Measurements from ENCODE around the gene MYO1A.

DNA sequence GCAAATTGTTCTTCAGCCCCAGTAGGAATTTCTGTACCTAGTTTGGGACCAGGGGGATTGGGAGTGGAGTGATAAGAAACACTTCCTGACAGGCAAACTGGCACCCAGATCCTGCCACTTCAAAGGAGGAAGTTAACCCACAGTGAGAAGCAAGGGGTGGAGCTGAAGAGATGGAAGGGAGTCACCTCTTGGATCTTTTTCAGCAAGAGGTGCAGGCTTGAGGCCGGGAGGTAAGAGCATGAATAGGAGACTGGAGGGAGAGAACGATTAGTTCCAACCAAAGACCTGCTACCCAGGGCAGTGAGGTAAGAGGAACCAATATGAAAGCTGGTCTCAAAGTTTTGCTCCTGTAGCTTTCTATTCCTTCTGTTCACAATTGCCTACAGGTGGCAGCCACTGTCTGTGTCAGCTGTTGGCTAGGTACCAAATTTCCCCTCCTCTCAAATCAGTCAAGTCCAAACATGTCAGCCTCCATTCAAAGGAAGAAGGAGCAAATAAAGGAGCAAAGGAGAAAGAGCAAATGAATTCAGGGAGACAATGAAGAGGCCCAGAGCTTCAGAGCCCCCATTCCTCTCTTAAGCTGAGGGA is 18.7 kb downstream of the MYO1A start:
- no peak for TF ChIP-seq EZH2 (IDR thresholded peaks at IDR 0.05; ENCODE audit: borderline replicate concordance, low read depth, low read length, poor library complexity, severe bottlenecking)
- TF ChIP-seq, protein P1, sequence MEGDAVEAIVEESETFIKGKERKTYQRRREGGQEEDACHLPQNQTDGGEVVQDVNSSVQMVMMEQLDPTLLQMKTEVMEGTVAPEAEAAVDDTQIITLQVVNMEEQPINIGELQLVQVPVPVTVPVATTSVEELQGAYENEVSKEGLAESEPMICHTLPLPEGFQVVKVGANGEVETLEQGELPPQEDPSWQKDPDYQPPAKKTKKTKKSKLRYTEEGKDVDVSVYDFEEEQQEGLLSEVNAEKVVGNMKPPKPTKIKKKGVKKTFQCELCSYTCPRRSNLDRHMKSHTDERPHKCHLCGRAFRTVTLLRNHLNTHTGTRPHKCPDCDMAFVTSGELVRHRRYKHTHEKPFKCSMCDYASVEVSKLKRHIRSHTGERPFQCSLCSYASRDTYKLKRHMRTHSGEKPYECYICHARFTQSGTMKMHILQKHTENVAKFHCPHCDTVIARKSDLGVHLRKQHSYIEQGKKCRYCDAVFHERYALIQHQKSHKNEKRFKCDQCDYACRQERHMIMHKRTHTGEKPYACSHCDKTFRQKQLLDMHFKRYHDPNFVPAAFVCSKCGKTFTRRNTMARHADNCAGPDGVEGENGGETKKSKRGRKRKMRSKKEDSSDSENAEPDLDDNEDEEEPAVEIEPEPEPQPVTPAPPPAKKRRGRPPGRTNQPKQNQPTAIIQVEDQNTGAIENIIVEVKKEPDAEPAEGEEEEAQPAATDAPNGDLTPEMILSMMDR (conservative IDR thresholded peaks at IDR 0.05; ENCODE audit: low read depth, low read length), result no peak
